GM18526 (cell line): Measurements from ENCODE around the gene EPB41L5.

Experiments
- POLR2A ChIP-seq: IDR thresholded peaks from 3 replicates; pipeline ENCODE4 v1.6.1; 2011; ENCODE audit not compliant: insufficient read length; ENCODE audit errors: extremely low read depth

EPB41L5 gene

GRCh38 chr2:120066800-120067547 lies 54.1 kb downstream of the EPB41L5 start:
- TF ChIP-seq POLR2A: no peak

- TF ChIP-seq POLR2A: no peak
These were observed 62.7 kb downstream of the EPB41L5 start for GRCh38 chr2:120075545-120075944.

GRCh38 chr2:120077896-120078295 lies 65.0 kb downstream of the EPB41L5 start:
- no peak for TF ChIP-seq POLR2A

- TF ChIP-seq POLR2A: no peak
These were observed 66.8 kb downstream of the EPB41L5 start for GRCh38 chr2:120079647-120080046.

- no peak for TF ChIP-seq POLR2A
These were observed 78.6 kb downstream of the EPB41L5 start for GRCh38 chr2:120091436-120091835.

- TF ChIP-seq POLR2A: no peak
These were observed 81.9 kb downstream of the EPB41L5 start for GRCh38 chr2:120094795-120095194.

- TF ChIP-seq POLR2A: no peak
These were observed 87.8 kb downstream of the EPB41L5 start for GRCh38 chr2:120100627-120101026.

GRCh38 chr2:120103723-120104467 lies 91.0 kb downstream of the EPB41L5 start:
- no peak for TF ChIP-seq POLR2A

GRCh38 chr2:120104772-120105171 lies 91.9 kb downstream of the EPB41L5 start:
- TF ChIP-seq POLR2A: no peak

GRCh38 chr2:120105360-120105759 lies 92.5 kb downstream of the EPB41L5 start:
- TF ChIP-seq POLR2A: no peak

- TF ChIP-seq POLR2A: no peak
These were observed 95.2 kb downstream of the EPB41L5 start for GRCh38 chr2:120108049-120108448.

- TF ChIP-seq POLR2A: no peak
These were observed 95.9 kb downstream of the EPB41L5 start for GRCh38 chr2:120108749-120109148.

GRCh38 chr2:120109186-120110061 lies 96.5 kb downstream of the EPB41L5 start:
- TF ChIP-seq POLR2A: no peak

GRCh38 chr2:120110062-120110362 lies 97.1 kb downstream of the EPB41L5 start:
- TF ChIP-seq POLR2A: no peak

GRCh38 chr2:120110507-120110906 lies 97.6 kb downstream of the EPB41L5 start:
- no peak for TF ChIP-seq POLR2A

GRCh38 chr2:120111193-120111592 lies 98.3 kb downstream of the EPB41L5 start:
- TF ChIP-seq POLR2A: no peak
